Endothelial cell of umbilical vein (primary cell): ENCODE results near the gene COA5. TPM values are rescaled to one million over a fixed set of nuclear protein-coding genes. Genes with fewer than 3 reads are reported as not detected.

Experiments used
- BruUV-seq: library from RNA; stranded (reverse); fragments of 400-500 nt; replicated peaks from 2 replicates; lab custom pipeline; 2021; lab: Mats Ljungman, UMichigan
- CTCF ChIA-PET: fragments of 300-600, 350-600 bp; sonication (Branson Sonifier 250); formaldehyde crosslinking; loops from one replicate; lab custom pipeline; 2021; ENCODE audit warnings: antibody characterized with exemption, inconsistent platforms; lab: Charles Lee
- POLR2A ChIA-PET: fragments of 300-600, 350-600 bp; sonication (Branson Sonifier 250); formaldehyde crosslinking; loops from one replicate; lab custom pipeline; 2021; ENCODE audit warnings: antibody characterized with exemption, inconsistent platforms; lab: Charles Lee
- DNase-seq: peaks from one replicate; pipeline ENCODE4 v3.0.0-alpha.2; 2011; ENCODE audit warnings: low read depth, low spot score
- FAIRE-seq: peaks from 2 replicates; lab custom pipeline; 2011; peaks lifted over from hg19 to GRCh38; lab: Jason Lieb, UNC
- H2AFZ ChIP-seq: 2 replicates; pipeline ENCODE4 v1.6.0; 2012; ENCODE audit warnings: low read depth, low read length, control low read depth, inconsistent platforms
- H3K27ac ChIP-seq: 2 replicates; pipeline ENCODE4 v1.5.1; 2011; ENCODE audit warnings: low read depth, mild to moderate bottlenecking, control low read depth, low read length, moderate library complexity; ENCODE audit not compliant: insufficient read depth
- H3K27me3 ChIP-seq, 2 experiments: 2 replicates each; pipeline versions ENCODE4 v1.6.0 to v1.6.1; 2011; ENCODE audit warnings: low read length in 2 of 2, mixed read lengths in 1 of 2; ENCODE audit not compliant: control insufficient read depth in 2 of 2, insufficient read depth in 2 of 2
- H3K36me3 ChIP-seq, 2 experiments: 2 replicates in 1 of 2; 3 replicates in 1 of 2; pipeline ENCODE4 v1.5.1; 2011; ENCODE audit warnings: low read length in 2 of 2, mild to moderate bottlenecking in 1 of 2, moderate library complexity in 1 of 2; ENCODE audit not compliant: control insufficient read depth in 2 of 2, insufficient read depth in 2 of 2; ENCODE audit errors: extremely low read depth in 1 of 2
- H3K4me1 ChIP-seq: 3 replicates; pipeline ENCODE4 v1.5.1; 2011; ENCODE audit warnings: mild to moderate bottlenecking, low read length; ENCODE audit not compliant: control insufficient read depth, insufficient read depth; ENCODE audit errors: extremely low read depth
- H3K4me2 ChIP-seq: 2 replicates; pipeline ENCODE4 v1.6.1; 2011; ENCODE audit warnings: low read length, control low read depth, mixed read lengths; ENCODE audit not compliant: insufficient read depth
- H3K4me3 ChIP-seq, 3 experiments: fragments of 200-600 bp in 1 of 3; sonication (generic), shearing (Covaris generic) in 1 of 3; replicated peaks in 1 of 3; 2 replicates each; pipeline ENCODE4 v1.5.1; 2011 to 2016; ENCODE audit warnings: control low read depth in 3 of 3, low read length in 3 of 3, mild to moderate bottlenecking in 2 of 3, inconsistent platforms in 1 of 3, low read depth in 1 of 3, moderate library complexity in 1 of 3; ENCODE audit not compliant: insufficient read depth in 1 of 3
- H3K79me2 ChIP-seq: 2 replicates; pipeline ENCODE4 v1.6.0; 2012; ENCODE audit warnings: low read length, inconsistent platforms; ENCODE audit not compliant: control insufficient read depth, insufficient read depth
- H3K9ac ChIP-seq: replicated peaks from 2 replicates; pipeline ENCODE3; 2011; ENCODE audit warnings: low read length, control low read depth; ENCODE audit not compliant: insufficient read depth; ENCODE audit errors: extremely low read depth
- H3K9me1 ChIP-seq: replicated peaks from 3 replicates; pipeline ENCODE4 v1.6.0; 2011; ENCODE audit warnings: mild to moderate bottlenecking, low read length; ENCODE audit not compliant: control insufficient read depth, insufficient read depth; ENCODE audit errors: extremely low read depth
- H3K9me3 ChIP-seq: replicated peaks from 2 replicates; pipeline ENCODE4 v1.5.1; 2012; ENCODE audit warnings: low read length, inconsistent platforms; ENCODE audit not compliant: control insufficient read depth, insufficient read depth
- H4K20me1 ChIP-seq: replicated peaks from 2 replicates; pipeline ENCODE3; 2011; ENCODE audit warnings: mild to moderate bottlenecking, low read length; ENCODE audit not compliant: control insufficient read depth, insufficient read depth; ENCODE audit errors: extremely low read depth
- CTCF ChIP-seq, 2 donors: IDR thresholded peaks; 1 replicate in 1 of 2; 2 replicates in 1 of 2; pipeline ENCODE4 v1.5.1; 2011; ENCODE audit warnings: low read length in 2 of 2, mild to moderate bottlenecking in 2 of 2, moderate library complexity in 2 of 2, control low read depth in 1 of 2, inconsistent platforms in 1 of 2, low read depth in 1 of 2; ENCODE audit not compliant: insufficient read depth in 1 of 2; ENCODE audit errors: extremely low read depth in 1 of 2
- EZH2 ChIP-seq: IDR thresholded peaks from 2 replicates; pipeline ENCODE4 v1.6.1; 2012; ENCODE audit warnings: borderline replicate concordance, low read depth, mild to moderate bottlenecking, moderate library complexity, low read length, inconsistent platforms; ENCODE audit not compliant: severe bottlenecking
- FOS ChIP-seq: IDR thresholded peaks from 2 replicates; pipeline ENCODE4 v1.6.1; 2011; ENCODE audit warnings: mild to moderate bottlenecking, low read length, moderate library complexity, borderline replicate concordance; ENCODE audit not compliant: insufficient read depth
- GATA2 ChIP-seq: IDR thresholded peaks from 2 replicates; pipeline ENCODE4 v1.7.0; 2011; ENCODE audit warnings: low read depth, mild to moderate bottlenecking, moderate library complexity, mixed read lengths, low read length; ENCODE audit not compliant: insufficient read length, insufficient read depth
- JUN ChIP-seq: IDR thresholded peaks from 2 replicates; pipeline ENCODE4 v1.6.1; 2011; ENCODE audit warnings: borderline replicate concordance, low read depth; ENCODE audit not compliant: insufficient read length, insufficient read depth
- MYC ChIP-seq: IDR thresholded peaks from one replicate; pipeline ENCODE4 v1.6.1; 2011; ENCODE audit warnings: mild to moderate bottlenecking, low read depth, low read length
- POLR2A ChIP-seq: IDR thresholded peaks from 2 replicates; pipeline ENCODE4 v1.6.1; 2012; ENCODE audit warnings: low read depth, mild to moderate bottlenecking, control low read depth, low read length
- POLR2AphosphoS5 ChIP-seq: IDR thresholded peaks from 2 replicates; pipeline ENCODE4 v1.6.1; 2012; ENCODE audit warnings: low read depth, mild to moderate bottlenecking, control low read depth, low read length, moderate library complexity; ENCODE audit not compliant: insufficient read depth
- dilution Hi-C: fragments of 300-500 bp; cut with MboI; formaldehyde crosslinking; loops from one replicate; pipeline ENCODE4 v1.15.0; 2019; ENCODE audit warnings: low sequenced_read_pairs; ENCODE audit not compliant: extremely low pct_ligation_motif_present
- intact Hi-C: fragments of 100-400 bp; cut with micrococcal nuclease; formaldehyde crosslinking; loops from one replicate; pipeline ENCODE4 v1.10.0; 2022
- polyA plus RNA-seq, 4 experiments: library from polyadenylated mRNA; depleted of rRNA in 3 of 4; stranded (reverse) in 3 of 4; unstranded in 1 of 4; fragments of >200 nt; gene quantifications; 2 replicates each; pipeline versions ENCODE4 v1.2.1 to v1.2.3, GENCODE V29; 2011 to 2012; ENCODE audit warnings: missing spikeins in 1 of 4
- total RNA-seq: library from RNA; stranded (reverse); gene quantifications from 2 replicates; pipeline ENCODE4 v1.2.3, GENCODE V29; 2021
- TF ChIP-seq, protein P1 (sequence below): IDR thresholded peaks from 2 replicates; pipeline ENCODE4 v1.6.1; 2011; ENCODE audit not compliant: insufficient read depth, insufficient read length

The COA5 gene
- total and polyA plus RNA-seq, 2 donors (not counting 3 experiments of a cell fraction or from before 2014, with no cell fraction given), result 16.5 to 17.7 TPM

GRCh38 chr2:98589489-98589888 lies 18.8 kb downstream of the COA5 start:
- FAIRE-seq, result no peak
- no peak overlapping the region for H3K9ac ChIP-seq
- intact Hi-C loops (no loop called here), dilution Hi-C loops (no loop called here)
- no peaks in the 10 kb centered on the region for H3K27me3 ChIP-seq
- peaks cover 0 to 8% of the 10 kb centered on the region in 2 experiments for H3K36me3 ChIP-seq
- no peaks in the 10 kb centered on the region for H3K9me3 ChIP-seq
- H3K9me1 ChIP-seq, result no peaks in the 10 kb centered on the region
- H3K4me1 ChIP-seq, result no peaks in the 10 kb centered on the region
- no peak overlapping the region for H2AFZ ChIP-seq
- H3K79me2 ChIP-seq, result no peaks in the 10 kb centered on the region
- H3K4me3 ChIP-seq, result no peak overlapping the region
- H3K27ac ChIP-seq, result no peak overlapping the region
- no peak overlapping the region for H3K4me2 ChIP-seq
- CTCF ChIA-PET, result interaction anchor here (3.0 kb wide), 1 partner anchor 13 kb away, joined by 15 read pairs; no protein-coding TSS in a partner anchor
- POLR2A ChIA-PET, result no interaction called here
- DNase-seq, result no peak
- TF ChIP-seq POLR2A (no peak), POLR2AphosphoS5 (no peak), GATA2 (no peak), EZH2 (no peak), JUN (no peak), FOS (no peak), CTCF (IDR thresholded peaks at IDR 0.05; ENCODE audit: extremely low read depth in 1 of 2, insufficient read depth in 1 of 2, low read depth in 1 of 2, low read length in 2 of 2) (no peak), MYC (no peak)
- TF ChIP-seq, protein P1, sequence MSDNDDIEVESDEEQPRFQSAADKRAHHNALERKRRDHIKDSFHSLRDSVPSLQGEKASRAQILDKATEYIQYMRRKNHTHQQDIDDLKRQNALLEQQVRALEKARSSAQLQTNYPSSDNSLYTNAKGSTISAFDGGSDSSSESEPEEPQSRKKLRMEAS, result no peak
- H4K20me1 ChIP-seq, result no peaks in the 10 kb centered on the region
- no TSS peak for BruUV-seq
